ENCODE data around the gene GAS7.

Gene GAS7

GRCh38 chr17:10171581-10171981 lies 26.8 kb downstream of the GAS7 start:
- no peak for DNase-seq (ENCODE audit: low read depth, low spot score)

GRCh38 chr17:10171122-10171571 lies 27.3 kb downstream of the GAS7 start:
- no peak for DNase-seq (ENCODE audit: low read depth, low spot score)

DNA sequence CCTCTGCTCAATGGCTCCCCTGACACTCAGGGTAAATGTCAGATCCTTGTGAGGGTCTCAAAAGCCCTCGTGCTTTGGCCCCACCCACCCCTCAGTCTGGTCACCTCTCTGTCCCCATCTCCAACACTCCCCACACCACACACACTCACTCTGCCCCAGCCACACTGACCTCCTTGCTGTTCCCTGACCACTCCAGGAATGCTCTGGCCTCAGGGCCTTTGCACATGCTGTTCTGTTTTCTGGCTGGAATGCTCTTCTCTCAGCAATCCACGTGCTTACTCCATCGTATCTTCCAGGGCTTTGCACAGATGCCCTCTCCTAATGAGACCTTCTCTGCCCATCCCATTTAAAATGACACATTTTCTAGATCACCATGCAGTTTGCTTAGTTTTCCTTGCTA lies 28.2 kb downstream of the GAS7 start:
- DNase-seq (ENCODE audit: low read depth, low spot score): no peak

DNA sequence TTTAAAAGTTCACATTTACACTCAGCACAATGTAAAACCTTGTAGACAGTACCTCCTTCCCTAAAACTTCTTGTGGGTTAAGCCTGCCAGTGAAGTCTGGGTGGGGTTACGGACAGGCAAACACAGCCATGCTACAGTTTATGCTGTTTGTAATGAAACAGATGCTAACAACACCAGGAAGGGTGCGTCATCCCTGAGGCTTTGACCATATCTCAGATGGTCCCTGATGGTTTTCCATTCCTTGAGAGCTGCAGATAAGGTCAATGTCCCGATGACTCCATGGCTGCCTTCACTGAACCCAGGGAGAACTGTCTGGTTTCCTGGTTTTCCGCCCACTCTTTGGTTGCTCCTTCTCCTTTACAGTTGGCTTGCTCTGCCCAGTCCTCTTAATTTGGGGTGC lies 29.1 kb downstream of the GAS7 start:
- no peak for DNase-seq (ENCODE audit: low read depth, low spot score)

DNA sequence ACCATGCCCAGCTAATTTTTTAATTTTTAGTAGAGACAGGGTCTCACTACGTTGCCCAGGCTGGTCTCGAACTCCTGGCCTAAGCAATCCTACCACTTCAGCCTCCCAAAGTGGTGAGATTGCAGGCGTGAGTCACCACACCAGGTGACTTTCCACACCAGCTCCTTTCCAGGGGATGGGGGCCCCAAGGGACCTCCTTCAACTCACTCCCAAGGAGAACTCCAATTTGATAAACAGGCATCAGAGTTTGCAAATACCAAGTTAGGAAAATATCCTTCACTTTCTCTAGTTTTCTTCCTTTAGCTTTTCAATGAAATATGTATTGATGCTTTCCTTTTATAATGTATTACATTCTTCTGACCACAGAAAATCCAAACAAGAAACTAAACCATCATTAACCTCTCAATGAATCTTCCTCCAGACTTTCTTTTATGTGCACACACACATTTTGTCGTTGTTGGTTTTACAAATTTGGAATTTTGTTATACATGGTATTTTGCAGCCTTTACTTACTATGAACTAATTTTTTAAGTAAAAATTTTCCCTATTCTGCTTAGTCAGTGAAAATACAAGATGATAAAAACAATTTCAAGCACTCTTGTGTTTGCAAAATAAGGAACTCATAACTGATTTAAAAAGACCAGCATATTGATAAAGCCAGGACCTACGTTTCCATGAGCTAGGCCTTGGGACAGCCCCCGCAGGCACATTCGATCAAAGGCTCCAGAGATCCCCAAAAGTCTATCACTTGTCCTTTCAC lies 32.0 kb downstream of the GAS7 start:
- DNase-seq (ENCODE audit: low read depth, low spot score): no peak

- no peak for DNase-seq (ENCODE audit: low read depth, low spot score)
Observed at GRCh38 chr17:10162096-10162495, 36.3 kb downstream of the GAS7 start.

GRCh38 chr17:10161386-10161785 lies 37.0 kb downstream of the GAS7 start:
- no peak for DNase-seq (ENCODE audit: low read depth, low spot score)

GRCh38 chr17:10156948-10157607 lies 41.3 kb downstream of the GAS7 start:
- no peak for DNase-seq (ENCODE audit: low read depth, low spot score)

DNA sequence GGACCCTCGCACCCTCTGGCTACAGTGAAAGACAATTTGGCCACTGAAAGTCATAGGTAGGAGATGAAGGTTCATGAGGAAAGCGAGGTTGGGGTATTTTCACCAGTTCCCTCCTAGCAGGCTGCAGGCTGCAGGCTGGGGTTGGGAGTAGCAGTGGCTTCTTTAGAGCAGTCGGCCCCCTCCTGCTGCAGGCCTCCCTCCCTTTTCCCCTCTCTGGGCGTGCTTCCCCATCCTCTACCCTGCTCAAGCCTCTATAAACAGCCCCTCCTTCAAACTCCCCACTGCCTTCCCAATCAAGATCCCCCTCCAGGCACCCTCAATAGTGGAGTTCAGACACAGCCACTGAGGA lies 41.8 kb downstream of the GAS7 start:
- DNase-seq (ENCODE audit: low read depth, low spot score): no peak

DNA sequence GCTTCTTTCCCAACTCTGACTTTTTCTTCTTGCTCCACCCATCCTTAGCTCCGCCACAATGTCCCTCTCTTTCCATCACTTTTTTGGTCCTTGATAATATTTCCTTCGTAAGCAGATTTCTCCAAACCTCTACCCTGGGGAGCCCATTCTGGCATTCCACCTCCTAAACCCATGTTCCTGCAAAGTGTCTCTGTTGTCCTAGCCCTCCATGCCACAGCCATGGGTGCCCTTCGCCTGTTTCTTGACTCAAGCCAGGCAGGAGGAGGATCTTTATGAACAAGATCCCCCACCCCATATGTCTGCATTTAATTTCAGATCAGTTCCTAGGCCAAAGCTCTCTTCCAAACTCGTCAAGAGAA lies 42.4 kb downstream of the GAS7 start:
- no peak for DNase-seq (ENCODE audit: low read depth, low spot score)

GRCh38 chr17:10155371-10156076 lies 42.9 kb downstream of the GAS7 start:
- no peak for DNase-seq (ENCODE audit: low read depth, low spot score)

DNA sequence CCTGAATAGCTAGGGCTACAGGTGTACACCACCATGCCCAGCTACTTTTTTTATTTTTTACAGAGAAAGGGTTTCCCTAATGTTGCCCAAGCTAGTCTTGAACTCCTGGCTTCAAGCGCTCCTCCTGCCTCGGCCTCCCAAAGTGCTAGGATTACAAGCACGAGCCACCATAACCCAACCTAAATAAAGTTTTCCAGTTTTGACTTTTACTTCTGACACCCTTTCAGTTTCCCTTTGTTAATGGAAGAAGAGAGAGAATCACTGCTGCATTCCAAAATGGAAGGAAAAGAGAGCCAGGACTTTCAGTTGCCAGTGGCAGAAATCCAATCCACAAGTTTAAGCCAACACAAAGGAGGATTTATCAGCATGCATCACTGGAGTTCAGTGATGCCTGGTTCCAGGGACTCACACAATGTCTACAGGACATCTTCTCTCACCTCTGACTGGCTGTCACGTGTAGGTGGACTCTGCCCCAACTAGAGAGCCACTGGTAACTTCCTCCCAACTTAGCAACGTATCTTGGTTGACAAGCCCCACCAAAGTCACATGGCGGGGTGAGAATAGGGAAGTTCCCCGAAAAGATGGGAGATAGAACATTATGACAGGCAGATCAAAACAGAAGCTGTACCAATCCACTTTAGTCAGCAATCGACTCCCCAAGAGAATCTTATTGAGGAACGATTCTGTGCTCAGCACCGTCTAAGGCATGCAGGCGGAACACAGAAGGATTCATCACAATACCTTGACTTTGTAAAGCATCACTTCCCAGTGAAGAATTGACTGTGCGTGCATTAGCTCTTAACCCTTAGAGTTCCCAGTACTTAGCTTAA lies 46.5 kb downstream of the GAS7 start:
- no peak for DNase-seq (ENCODE audit: low read depth, low spot score)

- DNase-seq (ENCODE audit: low read depth, low spot score): peak; percentile 16
Observed at GRCh38 chr17:10149573-10150399, 48.6 kb downstream of the GAS7 start.

GRCh38 chr17:10147761-10148415 lies 50.5 kb downstream of the GAS7 start:
- DNase-seq (ENCODE audit: low read depth, low spot score): no peak

GRCh38 chr17:10147040-10147439 lies 51.4 kb downstream of the GAS7 start:
- no peak for DNase-seq (ENCODE audit: low read depth, low spot score)

DNA sequence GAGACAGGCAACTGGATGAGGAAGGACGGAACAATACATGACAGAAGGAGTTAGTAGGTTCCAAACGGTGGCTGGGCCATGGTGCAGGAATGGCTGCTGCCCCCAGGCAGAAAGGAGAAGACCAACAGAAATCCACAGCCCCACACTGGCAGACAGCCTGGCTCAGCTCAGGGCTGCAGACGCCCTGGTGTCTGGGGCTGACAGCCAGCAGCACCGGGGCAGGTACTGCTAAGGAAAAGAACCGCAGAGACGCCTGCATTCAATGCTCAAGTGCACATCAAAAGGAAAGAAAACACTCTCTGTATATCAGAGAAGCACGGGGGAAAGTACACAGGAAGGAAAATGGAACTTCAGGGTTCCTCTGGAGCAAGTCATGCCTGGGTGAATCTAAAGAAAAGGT lies 53.4 kb downstream of the GAS7 start:
- DNase-seq (ENCODE audit: low read depth, low spot score): no peak

DNA sequence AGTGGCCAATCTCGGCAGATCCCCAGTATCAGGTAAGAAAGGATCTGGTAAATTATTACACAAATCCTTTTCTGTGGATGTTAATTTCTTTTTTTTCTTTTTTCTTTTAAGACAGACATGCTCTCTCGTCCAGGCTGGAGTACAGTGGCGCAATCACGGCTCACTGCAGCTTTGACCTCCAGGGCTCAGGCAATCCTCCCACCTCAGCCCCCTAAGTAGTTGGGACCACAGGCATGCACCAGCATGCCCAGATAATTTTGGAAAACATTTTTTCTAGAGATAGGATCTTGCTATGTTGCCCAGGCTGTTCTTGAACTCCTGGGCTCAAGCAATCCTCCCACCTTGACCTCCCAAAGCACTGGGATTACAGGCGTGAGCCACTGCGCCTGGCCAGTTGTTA lies 54.0 kb downstream of the GAS7 start:
- DNase-seq (ENCODE audit: low read depth, low spot score): no peak

GRCh38 chr17:10141436-10141835 lies 57.0 kb downstream of the GAS7 start:
- no peak for DNase-seq (ENCODE audit: low read depth, low spot score)

DNA sequence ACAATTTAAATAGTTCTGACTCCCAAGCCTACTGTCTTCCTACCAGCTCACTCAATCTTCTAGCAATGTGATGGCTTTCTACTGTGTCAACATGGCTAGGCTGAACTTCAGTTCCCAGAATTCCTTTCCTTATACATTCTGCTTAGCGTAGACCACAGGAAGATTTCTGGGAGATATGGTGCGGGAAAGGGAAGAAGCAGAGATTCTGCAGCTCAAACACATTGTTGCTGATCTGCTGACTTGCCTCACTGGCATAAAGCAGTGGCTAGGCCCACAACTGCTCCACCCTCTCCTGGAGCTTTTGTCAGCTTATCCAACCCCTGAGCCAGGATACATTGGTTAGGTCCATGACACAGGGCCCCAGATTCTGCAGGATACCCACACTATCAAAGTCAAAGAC lies 58.8 kb downstream of the GAS7 start:
- no peak for DNase-seq (ENCODE audit: low read depth, low spot score)

- no peak for DNase-seq (ENCODE audit: low read depth, low spot score)
Observed at GRCh38 chr17:10136258-10136981, 62.0 kb downstream of the GAS7 start.
